Stimulated activated CD4-positive, alpha-beta T cell treated with anti-CD3 and anti-CD28 coated beads, Interleukin-2, amount 100 ng/mL, for 4 hours (primary cell): ENCODE data around the gene SLC24A4.

ENCODE experiments used
- DNase-seq: peaks from one replicate; pipeline ENCODE4 v3.0.0-alpha.2; 2020; ENCODE audit warnings: low read depth

The SLC24A4 gene

DNA sequence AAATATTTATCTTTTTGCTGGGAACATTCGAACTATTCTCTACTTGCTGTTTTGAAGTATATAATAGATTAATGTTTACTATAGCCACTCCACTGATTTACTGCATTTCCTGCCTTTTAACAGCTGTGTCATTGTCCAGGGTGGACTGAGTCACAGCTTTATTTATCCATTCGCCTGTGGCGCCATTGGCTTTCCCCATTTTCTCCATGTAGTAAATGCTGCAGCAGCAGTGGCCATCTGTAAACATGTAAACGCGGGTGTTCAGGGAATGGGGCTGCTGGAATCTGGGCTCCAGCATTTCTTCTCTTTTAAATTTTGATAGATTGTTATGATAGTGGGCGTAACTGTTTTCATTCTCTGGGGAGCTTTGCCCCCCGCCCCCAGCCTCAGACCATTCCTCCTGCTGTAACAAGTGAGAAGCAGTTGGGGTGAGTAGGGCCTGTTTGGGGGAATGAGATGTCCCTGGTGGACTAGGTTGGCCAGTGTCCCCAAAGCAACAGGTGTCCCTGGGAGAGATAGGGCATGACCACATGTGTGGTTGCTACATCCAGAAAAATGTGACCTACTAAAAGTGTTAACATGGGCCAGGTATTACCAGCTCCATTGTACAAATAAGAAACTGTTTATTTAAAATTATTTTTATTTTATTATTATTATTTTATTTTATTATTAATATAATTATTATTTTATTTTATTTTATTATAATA, 223.5 kb downstream of the SLC24A4 start:
- no peak for DNase-seq

DNA sequence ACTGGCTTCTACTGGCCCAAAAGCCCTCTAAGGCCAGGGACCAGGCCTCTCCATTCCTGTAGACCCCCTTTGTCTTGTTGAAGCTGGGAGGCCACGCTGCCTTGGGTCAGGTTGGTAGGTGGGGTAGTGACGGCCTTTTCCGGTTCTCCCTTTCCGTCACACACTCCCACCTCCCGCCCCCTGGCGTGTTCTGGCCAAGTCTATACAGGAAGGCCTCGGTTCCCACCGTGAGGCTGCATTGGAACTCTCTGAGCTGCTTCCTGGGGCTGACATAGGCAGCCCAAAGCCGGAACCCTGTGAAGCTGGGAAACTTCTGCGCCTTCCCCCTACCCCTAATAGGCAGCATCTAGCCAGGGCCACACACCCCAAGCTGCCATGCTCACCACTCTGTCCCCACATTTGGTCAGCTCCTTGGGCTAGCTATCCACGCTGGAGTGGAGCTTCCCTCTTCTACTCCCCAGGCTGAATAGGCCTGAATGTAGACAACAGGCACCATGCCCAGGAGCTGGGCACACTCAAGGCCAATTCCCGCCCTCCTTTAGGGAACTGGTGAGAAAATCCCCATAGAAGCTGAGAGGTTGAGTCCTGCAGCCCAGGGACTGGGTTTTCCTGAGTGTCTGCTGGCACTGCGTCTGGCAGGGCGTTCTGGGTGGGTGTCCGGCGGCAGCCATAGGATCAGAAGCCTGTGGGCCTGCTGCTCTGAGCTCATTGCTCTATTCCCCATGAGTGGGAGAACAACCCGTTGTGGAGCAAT, 226.3 kb downstream of the SLC24A4 start:
- no peak for DNase-seq

DNA sequence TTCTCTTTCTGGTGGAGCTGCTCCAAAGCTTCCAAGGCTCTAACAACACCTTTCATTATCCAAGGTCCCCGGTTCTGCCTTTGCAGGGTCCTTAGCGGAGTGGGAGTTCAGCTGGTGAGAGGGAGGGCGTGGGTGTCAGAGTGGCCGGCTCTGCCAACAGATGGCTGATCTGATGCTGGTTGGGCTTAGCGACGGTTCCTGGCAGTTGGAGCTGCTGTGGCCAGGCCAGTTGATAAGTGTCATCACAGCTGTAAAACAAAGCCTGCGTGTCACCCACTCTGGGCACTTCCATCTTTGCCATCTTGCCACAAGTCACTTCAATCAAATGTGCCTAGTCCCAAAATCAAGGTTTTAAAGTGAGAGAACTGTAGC, 226.9 kb downstream of the SLC24A4 start:
- no peak for DNase-seq
